ENCODE measurements around the gene PLK5.

GRCh38 chr19:1568320-1569019 is 44.6 kb downstream of the PLK5 start, which contains the start of gene MEX3D:
- TF ChIP-seq POLR2A (IDR thresholded peaks at IDR 0.05) = no peak
- no peak for TF ChIP-seq CTCF (IDR thresholded peaks at IDR 0.05)
- TF ChIP-seq EP300 (IDR thresholded peaks at IDR 0.05; ENCODE audit: low read depth) = no peak
- TF ChIP-seq POLR2AphosphoS5 (IDR thresholded peaks at IDR 0.05) = no peak

All from transverse colon (tissue), 4 donors.